Measurements from ENCODE around the gene RHOF. TPM values are rescaled to one million over a fixed set of nuclear protein-coding genes. Genes with fewer than 3 reads are reported as not detected.

RHOF gene
- total and polyA plus RNA-seq, 7 donors, result 1.4 to 4.8 (median 3.9) TPM

DNA sequence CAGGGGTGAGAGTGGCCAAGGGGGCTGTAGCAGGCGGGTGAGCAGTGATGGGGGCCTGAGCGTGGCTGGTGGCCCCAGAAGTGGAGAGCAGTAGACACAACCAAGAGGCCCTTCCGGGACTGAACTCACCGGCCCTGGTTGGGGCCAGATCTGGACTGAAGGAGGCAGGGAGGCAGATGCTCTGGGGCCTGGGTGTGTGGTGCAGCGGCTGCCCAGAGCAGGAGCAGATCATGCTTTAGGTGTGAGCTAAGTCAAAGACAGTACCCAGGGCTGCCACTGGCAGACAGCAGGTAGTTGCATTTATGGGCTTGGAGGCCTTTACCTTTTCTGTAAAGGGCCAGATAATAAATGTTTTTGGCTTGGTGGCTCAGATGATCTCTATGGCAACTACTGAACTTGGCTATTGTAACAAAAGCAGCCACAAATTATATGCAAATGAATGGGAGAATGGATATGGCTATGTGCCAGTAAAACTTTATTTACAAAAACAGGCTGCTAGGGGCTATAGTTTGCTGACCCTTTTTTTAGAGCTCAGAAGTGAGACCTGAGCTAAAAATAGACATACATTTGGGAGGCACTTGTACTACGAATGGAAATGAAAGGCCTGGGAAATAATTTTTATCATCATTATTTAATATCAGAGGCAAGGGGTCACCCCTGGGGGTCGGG lies 35.9 kb upstream of the RHOF start:
- Histone ChIP-seq H3K4me3 (no peak overlapping the region), H3K4me1 (peaks cover 7% of the 10 kb centered on the region), H3K27me3 (ENCODE audit: insufficient read depth in 3 of 3, low read length in 2 of 3) (no peaks in the 10 kb centered on the region), H3K27ac (no peak overlapping the region), H3K9me3 (no peaks in the 10 kb centered on the region), H3K36me3 (ENCODE audit: insufficient read depth in 1 of 2, low read depth in 1 of 2) (peaks cover 4 to 86% of the 10 kb centered on the region in 2 donors)
- peak in 1 of 4 donors; percentile 32 for ATAC-seq
- no peak for DNase-seq
- 76 to 85% (median 81%) methylated on average over 7 of the region's 7 CpGs for WGBS, 3 donors
- intact Hi-C loops (cut with DNase I), result no loop called here
- TF ChIP-seq, protein P1, sequence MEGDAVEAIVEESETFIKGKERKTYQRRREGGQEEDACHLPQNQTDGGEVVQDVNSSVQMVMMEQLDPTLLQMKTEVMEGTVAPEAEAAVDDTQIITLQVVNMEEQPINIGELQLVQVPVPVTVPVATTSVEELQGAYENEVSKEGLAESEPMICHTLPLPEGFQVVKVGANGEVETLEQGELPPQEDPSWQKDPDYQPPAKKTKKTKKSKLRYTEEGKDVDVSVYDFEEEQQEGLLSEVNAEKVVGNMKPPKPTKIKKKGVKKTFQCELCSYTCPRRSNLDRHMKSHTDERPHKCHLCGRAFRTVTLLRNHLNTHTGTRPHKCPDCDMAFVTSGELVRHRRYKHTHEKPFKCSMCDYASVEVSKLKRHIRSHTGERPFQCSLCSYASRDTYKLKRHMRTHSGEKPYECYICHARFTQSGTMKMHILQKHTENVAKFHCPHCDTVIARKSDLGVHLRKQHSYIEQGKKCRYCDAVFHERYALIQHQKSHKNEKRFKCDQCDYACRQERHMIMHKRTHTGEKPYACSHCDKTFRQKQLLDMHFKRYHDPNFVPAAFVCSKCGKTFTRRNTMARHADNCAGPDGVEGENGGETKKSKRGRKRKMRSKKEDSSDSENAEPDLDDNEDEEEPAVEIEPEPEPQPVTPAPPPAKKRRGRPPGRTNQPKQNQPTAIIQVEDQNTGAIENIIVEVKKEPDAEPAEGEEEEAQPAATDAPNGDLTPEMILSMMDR (IDR thresholded peaks at IDR 0.05), result no peak

- Histone ChIP-seq H3K27ac (no peak overlapping the region), H3K4me1 (peaks cover 7% of the 10 kb centered on the region), H3K36me3 (ENCODE audit: insufficient read depth in 1 of 2, low read depth in 1 of 2) (peaks cover 4 to 92% of the 10 kb centered on the region in 2 donors), H3K9me3 (no peaks in the 10 kb centered on the region), H3K4me3 (no peak overlapping the region), H3K27me3 (ENCODE audit: insufficient read depth in 3 of 3, low read length in 2 of 3) (no peaks in the 10 kb centered on the region)
- 75 to 87% (median 75%) methylated on average over 9 of the region's 9 CpGs for WGBS, 3 donors
- intact Hi-C loops (cut with DNase I), result no loop called here
- TF ChIP-seq, protein P1 (IDR thresholded peaks at IDR 0.05), result no peak
- no peak for DNase-seq
- ATAC-seq, result no peak
These were observed 35.3 kb upstream of the RHOF start for GRCh38 chr12:121828826-121829225.

- intact Hi-C loops (cut with DNase I), result no loop called here
- no peak for ATAC-seq
- H3K27ac ChIP-seq, result no peak overlapping the region
- no peaks in the 10 kb centered on the region for H3K9me3 ChIP-seq
- H3K27me3 ChIP-seq (ENCODE audit: insufficient read depth in 3 of 3, low read length in 2 of 3), result no peaks in the 10 kb centered on the region
- H3K36me3 ChIP-seq (ENCODE audit: insufficient read depth in 1 of 2, low read depth in 1 of 2), result peaks cover 4 to 97% of the 10 kb centered on the region in 2 donors
- no peak for DNase-seq
- no peak overlapping the region for H3K4me3 ChIP-seq
- peaks cover 7% of the 10 kb centered on the region for H3K4me1 ChIP-seq
- TF ChIP-seq, protein P1 (IDR thresholded peaks at IDR 0.05), result no peak
- WGBS, 3 donors, result 91 to 94% (median 92%) methylated on average over 8 of the region's 8 CpGs
These were observed 34.8 kb upstream of the RHOF start for GRCh38 chr12:121828306-121828705.

DNA sequence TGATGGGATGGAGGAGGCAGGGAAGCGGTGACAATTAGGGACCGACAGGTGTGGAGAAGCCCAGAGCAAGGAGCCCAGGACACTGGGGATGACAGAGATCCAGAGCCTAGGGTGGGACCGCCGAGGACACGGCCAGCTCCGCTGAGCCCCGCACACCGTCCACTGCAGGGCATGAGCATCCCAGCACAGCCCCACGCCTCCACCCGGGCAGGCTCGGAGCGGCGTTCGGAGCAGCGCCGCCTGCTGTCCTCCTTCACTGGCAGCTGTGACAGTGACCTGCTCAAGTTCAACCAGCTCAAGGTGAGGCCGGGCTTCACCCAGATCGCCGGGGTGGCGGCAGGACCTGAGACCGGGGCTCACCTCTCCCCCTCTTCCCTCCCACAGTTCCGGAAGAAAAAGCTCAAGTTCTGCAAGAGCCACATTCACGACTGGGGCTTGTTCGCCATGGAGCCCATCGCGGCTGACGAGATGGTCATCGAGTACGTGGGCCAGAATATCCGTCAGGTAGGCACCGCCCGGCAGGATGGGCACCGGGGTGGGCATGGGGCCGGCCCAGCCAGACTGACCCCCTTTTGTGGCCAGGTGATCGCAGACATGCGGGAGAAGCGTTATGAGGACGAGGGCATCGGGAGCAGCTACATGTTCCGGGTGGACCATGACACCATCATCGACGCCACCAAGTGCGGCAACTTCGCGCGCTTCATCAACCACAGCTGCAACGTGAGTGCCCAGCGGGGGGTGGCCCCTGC lies 34.0 kb upstream of the RHOF start:
- Histone ChIP-seq H3K36me3 (ENCODE audit: insufficient read depth in 1 of 2, low read depth in 1 of 2) (peaks cover 4 to 98% of the 10 kb centered on the region in 2 donors), H3K4me1 (peaks cover 7% of the 10 kb centered on the region), H3K27ac (no peak overlapping the region), H3K9me3 (no peaks in the 10 kb centered on the region), H3K4me3 (no peak overlapping the region), H3K27me3 (ENCODE audit: insufficient read depth in 3 of 3, low read length in 2 of 3) (no peaks in the 10 kb centered on the region)
- ATAC-seq (no peak), DNase-seq (no peak)
- intact Hi-C loops (cut with DNase I), result no loop called here
- WGBS, 3 donors, result 92 to 94% (median 93%) methylated on average over 48 of the region's 48 CpGs
- TF ChIP-seq, protein P1 (IDR thresholded peaks at IDR 0.05), result no peak
